Measurements from ENCODE around the gene SDK1. TPM values are rescaled to one million over a fixed set of nuclear protein-coding genes. Genes with fewer than 3 reads are reported as not detected.

The SDK1 gene
- total and polyA plus RNA-seq, 2 experiments from 2014 or later = 2.1 to 10.0 TPM

GRCh38 chr7:3497796-3498195 is 196.7 kb downstream of the SDK1 start:
- TF ChIP-seq CTCF (conservative IDR thresholded peaks at IDR 0.05; ENCODE audit: low read depth in 2 of 2) = no peak
- no peak for TF ChIP-seq NANOG (IDR thresholded peaks at IDR 0.05; ENCODE audit: borderline replicate concordance)
- TF ChIP-seq JUNB (IDR thresholded peaks at IDR 0.05; ENCODE audit: unreplicated experiment) = no peak
- no peak for TF ChIP-seq ETS1 (IDR thresholded peaks at IDR 0.05)
- no peak for TF ChIP-seq CREB1 (CRISPR knock-in tag; IDR thresholded peaks at IDR 0.05; ENCODE audit: low read depth)
- no peak for TF ChIP-seq POLR2AphosphoS5 (IDR thresholded peaks at IDR 0.05; ENCODE audit: low read depth)
- H3K27ac Mint-ChIP-seq = no peak overlapping the region
- no peaks in the 10 kb centered on the region for H3K27me3 ChIP-seq (ENCODE audit: insufficient read depth)
- H3K79me2 ChIP-seq (replicated peaks; ENCODE audit: insufficient read depth) = no peaks in the 10 kb centered on the region
- no peak overlapping the region for H3K4me3 ChIP-seq
- H3K4me2 ChIP-seq = no peak overlapping the region
- H3K4me1 Mint-ChIP-seq = peaks cover 21% of the 10 kb centered on the region; the same call in 2 of the 3 replicates
- no peak overlapping the region for H3K27ac ChIP-seq (ENCODE audit: low read depth)
- H4K20me1 ChIP-seq (replicated peaks; ENCODE audit: insufficient read depth) = no peaks in the 10 kb centered on the region
- peaks cover 14% of the 10 kb centered on the region; the same call in 2 of the 3 replicates for H3K9me3 Mint-ChIP-seq
- H3K27me3 Mint-ChIP-seq (ENCODE audit: insufficient read depth, low read depth, poor library complexity) = no peaks in the 10 kb centered on the region
- H3F3A ChIP-seq (replicated peaks; ENCODE audit: low read depth) = no peaks in the 10 kb centered on the region
- no peak overlapping the region for H3K4me3 Mint-ChIP-seq
- ATAC-seq = no peak
- peaks cover 5% of the 10 kb centered on the region; the same call in 2 of the 3 replicates for H3K36me3 Mint-ChIP-seq (ENCODE audit: low read depth)
- H3K4me1 ChIP-seq (ENCODE audit: insufficient read depth) = peaks cover 12% of the 10 kb centered on the region; the same call in 1 of the 2 replicates
- no peaks in the 10 kb centered on the region for H3K36me3 ChIP-seq (ENCODE audit: insufficient read depth)
- no peaks in the 10 kb centered on the region for H3K9me2 ChIP-seq (ENCODE audit: insufficient read depth)
- H2AFZ ChIP-seq = no peak overlapping the region
- no peak for DNase-seq (ENCODE audit: low spot score)

GRCh38 chr7:3501671-3502070 is 200.6 kb downstream of the SDK1 start:
- ATAC-seq (no peak), DNase-seq (ENCODE audit: low spot score) (no peak)
- Mint-ChIP-seq H3K36me3 (ENCODE audit: low read depth) (peaks cover 21% of the 10 kb centered on the region; the same call in 2 of the 3 replicates), H3K9me3 (peaks cover 39% of the 10 kb centered on the region), H3K27ac (no peak overlapping the region), H3K4me3 (no peak overlapping the region), H3K27me3 (ENCODE audit: insufficient read depth, low read depth, poor library complexity) (peaks cover 2% of the 10 kb centered on the region), H3K4me1 (peaks cover 2% of the 10 kb centered on the region; the same call in 1 of the 3 replicates)
- H3K79me2 ChIP-seq (replicated peaks; ENCODE audit: insufficient read depth) = 0 out of 2 replicates have a peak, but pooled peaks cover 3% of the 10 kb centered on the region
- H3K27ac ChIP-seq (ENCODE audit: low read depth) = no peak overlapping the region
- H3K4me3 ChIP-seq = no peak overlapping the region
- H3K4me2 ChIP-seq = no peak overlapping the region
- H3F3A ChIP-seq (replicated peaks; ENCODE audit: low read depth) = no peaks in the 10 kb centered on the region
- no peaks in the 10 kb centered on the region for H4K20me1 ChIP-seq (replicated peaks; ENCODE audit: insufficient read depth)
- no peaks in the 10 kb centered on the region for H3K27me3 ChIP-seq (ENCODE audit: insufficient read depth)
- H3K36me3 ChIP-seq (ENCODE audit: insufficient read depth) = peaks cover 4% of the 10 kb centered on the region
- peaks cover 7% of the 10 kb centered on the region; the same call in 1 of the 2 replicates for H3K4me1 ChIP-seq (ENCODE audit: insufficient read depth)
- H3K9me2 ChIP-seq (ENCODE audit: insufficient read depth) = no peaks in the 10 kb centered on the region
- H2AFZ ChIP-seq = no peak overlapping the region
- TF ChIP-seq CTCF (conservative IDR thresholded peaks at IDR 0.05; ENCODE audit: low read depth in 2 of 2) (no peak), ZNF331 (CRISPR knock-in tag; IDR thresholded peaks at IDR 0.05; ENCODE audit: low read depth) (no peak), EZH2phosphoT487 (IDR thresholded peaks at IDR 0.05; ENCODE audit: unreplicated experiment) (no peak), JUNB (IDR thresholded peaks at IDR 0.05; ENCODE audit: unreplicated experiment) (no peak), REST (IDR thresholded peaks at IDR 0.05; ENCODE audit: unreplicated experiment) (no peak)

Measured in GM23338 (cell line).